CD4-positive, alpha-beta T cell treated with Interleukin-10 for 1 hour (primary cell): ENCODE measurements around the gene PRR36.
"Not testable (repeated sequence)": the region's sequence is repeated elsewhere in the genome, so short reads cannot be mapped to it uniquely, and the experiment has no call there.

Source experiments
- DNase-seq: peaks from one replicate; pipeline ENCODE4 v3.0.0-alpha.2; 2020

PRR36 gene

DNA sequence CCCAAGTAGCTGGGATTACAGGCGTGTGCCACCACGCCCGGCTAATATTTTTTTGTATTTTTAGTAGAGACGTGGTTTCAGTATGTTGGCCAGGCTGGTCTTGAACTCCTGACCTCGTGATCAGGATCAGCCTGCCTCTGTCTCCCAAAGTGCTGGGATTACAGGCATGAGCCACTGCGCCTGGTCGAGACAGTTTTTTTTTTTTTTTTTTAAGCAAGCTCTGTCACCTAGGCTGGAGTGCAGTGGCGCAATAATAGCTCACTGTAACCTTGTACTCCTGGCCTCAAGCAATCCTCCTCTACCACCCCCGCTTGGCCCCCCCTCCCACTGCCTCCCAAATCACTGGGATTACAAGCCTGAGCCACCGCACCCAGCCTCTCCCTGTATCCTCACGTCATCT, 23.1 kb upstream of the PRR36 start:
- DNase-seq: no peak

DNA sequence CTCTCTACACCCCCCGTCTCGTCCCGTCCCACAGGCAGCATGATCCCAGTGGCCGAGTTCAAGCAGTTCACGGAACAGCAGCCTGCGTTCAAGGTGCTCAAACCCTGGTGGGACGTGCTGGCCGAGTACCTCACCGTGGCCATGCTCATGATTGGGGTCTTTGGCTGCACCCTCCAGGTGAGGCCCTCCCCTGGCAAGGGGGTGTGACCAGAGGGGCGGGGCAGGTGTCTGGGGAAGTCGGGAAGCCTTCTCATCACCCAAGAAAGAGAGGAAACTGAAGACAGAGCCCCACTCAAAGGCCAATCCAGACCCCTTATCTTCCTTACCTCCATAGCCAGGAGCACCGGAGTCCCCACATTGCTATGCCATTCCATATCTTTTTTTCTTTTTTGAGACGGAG, 21.4 kb upstream of the PRR36 start:
- no peak for DNase-seq

DNA sequence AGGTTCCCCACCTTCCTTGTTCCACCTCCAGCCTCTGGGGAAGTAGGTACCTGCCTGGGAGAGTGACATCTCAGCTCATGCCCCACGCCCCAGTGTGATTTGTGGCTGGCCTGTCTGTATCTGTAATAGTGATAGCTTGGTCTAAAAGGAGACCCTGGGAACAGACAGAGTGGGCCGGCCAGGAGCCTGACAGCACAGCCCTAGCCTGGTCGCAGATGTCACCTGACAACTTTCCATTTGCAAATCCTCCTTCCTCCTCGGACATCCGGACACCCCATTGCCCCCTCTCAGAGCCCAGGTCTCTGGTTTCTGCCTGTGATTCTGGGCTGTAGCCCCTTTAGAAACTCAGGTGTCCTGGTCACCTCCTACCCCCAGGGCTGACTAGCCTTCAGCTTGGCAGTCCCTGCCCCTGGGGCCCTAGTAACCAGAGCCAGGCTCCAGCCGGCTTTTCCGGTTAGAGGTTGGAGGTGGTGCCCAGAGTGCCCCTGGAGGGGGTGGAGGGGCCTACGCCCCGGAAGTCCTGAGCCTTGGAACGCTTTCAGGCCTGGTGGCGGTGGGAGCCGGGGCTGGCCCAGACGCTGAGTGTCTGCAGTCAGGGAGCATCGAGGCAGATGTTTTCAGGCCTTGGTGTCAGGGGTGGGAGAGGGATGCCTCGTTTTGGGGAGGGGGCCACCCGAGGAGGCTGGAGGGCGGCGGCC, 20.6 kb upstream of the PRR36 start:
- DNase-seq: no peak

DNA sequence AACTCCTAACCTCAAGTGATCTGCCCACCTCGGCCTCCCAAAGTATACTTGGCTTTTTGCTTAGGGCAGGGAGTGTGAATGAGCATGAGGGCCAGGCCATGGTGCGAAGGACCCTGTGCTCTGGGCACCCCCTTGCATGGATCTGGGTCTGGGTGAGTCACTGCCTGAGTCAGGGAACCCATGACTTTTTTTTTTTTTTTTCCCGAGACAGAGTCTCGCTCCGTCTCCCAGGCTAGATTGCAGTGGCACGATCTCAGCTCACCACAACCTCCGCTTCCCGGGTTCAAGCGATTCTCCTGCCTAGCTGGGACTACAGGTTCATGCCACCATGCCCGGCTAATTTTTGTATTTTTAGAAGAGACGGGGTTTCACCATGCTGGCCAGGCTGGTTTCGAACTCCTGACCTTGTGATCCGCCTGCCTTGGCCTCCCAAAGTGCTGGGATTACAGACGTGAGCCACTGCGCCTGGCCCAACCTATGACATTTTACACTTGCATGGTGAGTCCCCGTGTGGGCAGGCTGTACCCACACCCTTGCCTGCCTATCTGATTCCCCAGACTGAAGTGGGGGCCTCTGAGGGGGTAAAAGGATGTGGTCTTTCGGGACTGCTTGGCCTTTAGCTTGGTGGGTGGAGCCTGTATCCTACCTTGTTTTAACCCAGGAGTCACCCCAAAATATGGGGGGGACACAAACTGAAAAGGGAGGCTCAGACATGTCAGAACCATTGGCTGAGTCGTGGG, 19.3 kb upstream of the PRR36 start:
- DNase-seq: not testable (repeated sequence)

DNA sequence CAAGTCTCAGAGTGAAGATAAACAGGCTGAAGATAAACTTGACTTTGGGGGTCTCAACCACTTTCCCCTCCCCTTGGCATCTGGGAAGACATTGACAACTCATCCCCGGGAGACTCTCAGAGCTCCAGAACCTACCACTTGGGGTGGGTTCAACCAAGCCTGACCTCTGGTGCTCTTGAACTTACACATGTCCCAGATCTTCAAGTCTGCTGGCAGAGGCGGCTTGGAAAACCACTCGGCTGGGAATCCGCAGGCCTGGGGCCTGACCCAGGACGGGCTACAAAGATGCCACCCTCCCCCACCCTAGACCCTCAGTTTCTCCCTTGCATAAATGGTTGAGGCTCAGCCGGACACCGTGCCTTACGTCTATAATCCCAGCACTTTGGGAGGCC, 14.6 kb upstream of the PRR36 start:
- DNase-seq: no peak

DNA sequence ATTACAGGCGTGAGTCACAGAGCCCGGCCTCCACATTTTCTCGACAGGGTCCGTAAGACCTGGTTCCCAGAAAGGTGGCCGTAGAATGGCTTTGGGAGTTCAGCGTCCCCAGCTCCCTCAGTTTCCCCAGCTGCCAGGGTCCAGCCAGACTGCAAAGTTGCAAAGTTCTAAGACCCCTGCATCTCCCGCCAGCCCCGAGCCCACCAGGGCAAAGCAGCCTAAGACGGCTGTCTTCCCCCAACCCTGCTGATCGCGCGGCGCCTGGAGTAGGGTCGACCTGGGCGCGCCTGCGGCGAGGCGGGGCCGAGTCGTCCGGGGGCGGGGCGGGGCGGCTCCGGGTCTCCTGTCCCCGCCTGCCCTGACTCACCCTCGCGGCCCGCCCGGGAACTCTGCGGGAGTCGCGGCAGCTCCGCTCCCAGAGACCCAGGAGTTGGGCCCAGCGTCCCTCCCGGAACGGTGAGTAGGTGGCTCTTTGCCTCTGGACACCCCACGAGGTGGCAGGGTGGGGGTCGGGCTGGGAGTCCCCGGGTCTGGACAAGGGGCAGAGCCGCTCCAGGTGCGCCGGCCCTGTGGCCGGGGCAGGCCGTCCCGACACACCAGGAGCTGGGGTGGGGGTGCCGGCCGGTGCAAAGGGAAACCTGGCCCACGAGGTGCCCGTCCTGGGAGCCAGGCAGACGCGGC, 14.1 kb upstream of the PRR36 start, which contains the start of gene LRRC8E:
LRRC8E (plus strand) TSS at position 366 of the 681 bp plus-strand sequence. CDS start 7,094 bp downstream, outside the sequence.
- DNase-seq: no peak

DNA sequence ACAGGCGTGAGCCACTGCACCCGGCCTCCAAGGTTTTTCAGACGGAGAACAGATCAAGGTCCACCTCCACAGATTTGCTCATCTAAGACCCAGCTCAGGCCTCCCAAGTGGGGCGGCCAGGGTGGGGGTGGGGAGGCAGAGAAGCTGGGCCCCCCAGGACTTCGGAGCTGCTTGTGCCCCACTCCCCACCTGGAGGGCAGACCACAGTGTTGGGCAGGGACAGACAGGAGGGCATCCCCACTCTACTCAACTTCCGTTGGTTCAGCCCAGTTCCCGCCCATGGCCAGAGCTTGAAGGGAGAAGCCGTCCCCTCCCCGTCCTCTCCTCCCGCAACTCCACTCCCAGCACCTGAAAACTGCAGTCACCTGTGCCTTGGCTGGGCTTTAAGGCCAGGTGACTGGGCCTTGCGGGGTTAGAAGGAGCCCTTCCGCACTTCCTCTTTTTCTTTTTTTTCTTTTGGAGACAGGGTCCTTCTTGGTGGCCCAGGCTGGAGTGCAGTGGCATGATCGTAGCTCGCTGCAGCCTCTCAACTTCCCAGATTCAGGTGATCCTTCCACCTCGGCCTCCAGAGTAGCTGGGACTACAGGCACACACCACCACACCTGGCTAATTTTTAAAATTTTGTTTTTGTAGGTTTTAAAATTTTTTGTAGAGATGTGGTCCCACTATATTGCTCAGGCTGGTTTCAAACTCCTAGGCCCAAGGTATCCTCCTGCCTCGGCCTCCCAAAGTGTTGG, 13.4 kb upstream of the PRR36 start:
- no peak for DNase-seq

DNA sequence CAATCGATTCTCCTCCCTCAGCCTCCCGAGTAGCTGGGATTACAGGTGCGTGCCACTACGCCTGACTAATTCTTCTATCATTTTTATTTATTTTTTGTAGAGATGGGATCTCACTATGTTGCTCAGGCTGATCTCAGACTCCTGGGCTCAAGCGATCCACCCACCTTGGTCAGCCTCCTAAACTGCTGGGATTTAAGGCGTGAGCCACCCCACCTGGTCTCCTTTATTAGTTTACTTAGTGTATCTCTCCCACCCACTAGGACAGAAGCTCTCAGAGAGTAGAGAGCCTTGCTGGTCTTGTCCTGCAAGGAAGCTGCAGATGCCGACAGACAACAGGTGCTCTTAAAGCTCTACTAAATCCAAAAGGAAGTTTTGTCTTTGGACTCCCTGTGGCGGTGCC, 11.6 kb upstream of the PRR36 start:
- no peak for DNase-seq

DNA sequence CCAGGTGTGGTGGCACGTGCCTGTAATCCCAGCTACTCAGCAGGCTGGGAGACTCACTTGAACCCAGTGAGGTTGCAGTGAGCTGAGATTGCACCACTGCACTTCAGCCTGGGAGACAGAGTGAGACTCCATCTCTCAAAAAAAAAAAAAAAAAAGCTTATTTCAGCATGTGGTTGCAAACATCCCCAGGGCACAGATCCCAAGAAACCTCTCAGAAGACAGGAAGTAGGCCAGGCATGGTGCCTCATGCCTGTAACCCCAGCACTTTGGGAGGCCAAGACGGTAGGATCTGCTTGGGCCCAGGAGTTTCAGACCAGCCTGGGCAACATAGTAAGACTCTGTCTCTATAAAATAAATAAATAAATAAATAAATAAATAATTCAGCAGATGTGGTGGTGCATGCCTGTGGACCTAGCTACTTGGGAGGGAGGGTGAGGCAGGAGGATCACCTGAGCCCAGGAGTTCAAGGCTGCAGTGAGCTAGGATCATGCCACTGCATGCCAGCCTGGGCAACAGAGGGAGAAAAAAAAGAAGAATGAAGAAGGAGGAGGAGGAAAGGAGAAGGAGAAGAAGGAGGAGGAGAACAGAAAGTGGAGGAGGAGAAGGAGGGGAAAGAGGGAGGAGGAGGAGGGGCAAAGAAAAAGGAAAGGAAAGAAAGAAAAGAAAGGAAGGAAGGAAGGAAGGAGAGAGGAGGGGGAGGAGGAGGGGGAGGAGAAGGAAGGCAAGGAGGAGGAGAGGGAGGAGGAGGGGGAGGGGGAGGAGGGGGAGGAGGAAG, 9.8 kb upstream of the PRR36 start:
- DNase-seq: no peak

DNA sequence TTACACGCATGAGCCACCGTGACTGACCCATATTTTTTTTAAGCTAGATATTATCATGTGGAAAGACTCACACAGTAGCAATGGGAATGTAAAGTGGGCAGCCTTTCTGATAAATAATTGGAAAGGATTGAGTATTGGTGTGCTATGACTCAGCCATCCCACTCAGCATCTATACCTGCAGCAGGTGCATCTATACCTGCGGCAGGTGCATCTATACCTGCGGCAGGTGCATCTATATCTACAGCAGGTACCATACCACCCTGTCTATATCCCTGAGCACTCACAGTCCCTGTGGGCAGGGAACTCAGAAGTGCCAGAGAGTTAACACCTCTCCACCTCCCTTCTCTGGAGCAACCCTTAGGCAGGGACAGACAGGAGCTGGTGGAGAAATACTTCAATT, 8.9 kb upstream of the PRR36 start:
- no peak for DNase-seq

DNA sequence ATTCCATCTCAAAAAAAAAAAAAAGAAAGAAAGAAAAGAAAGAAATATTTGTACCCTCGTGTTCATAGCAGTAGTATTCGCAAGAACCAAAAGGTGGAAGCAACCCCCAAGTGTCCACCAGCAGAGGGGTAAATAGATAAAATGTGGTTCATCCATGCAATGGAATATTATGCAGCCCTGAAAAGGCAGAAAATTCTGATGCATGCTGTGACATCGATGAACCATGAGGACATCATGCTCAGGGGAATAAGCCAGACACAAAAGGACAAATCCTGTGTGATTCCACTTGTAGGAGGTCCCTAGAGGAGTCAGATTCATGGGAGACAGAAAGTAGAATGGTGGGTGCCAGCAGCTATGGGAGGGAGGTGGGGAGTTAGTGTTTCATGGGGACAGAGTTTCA, 7.7 kb upstream of the PRR36 start:
- DNase-seq: no peak

DNA sequence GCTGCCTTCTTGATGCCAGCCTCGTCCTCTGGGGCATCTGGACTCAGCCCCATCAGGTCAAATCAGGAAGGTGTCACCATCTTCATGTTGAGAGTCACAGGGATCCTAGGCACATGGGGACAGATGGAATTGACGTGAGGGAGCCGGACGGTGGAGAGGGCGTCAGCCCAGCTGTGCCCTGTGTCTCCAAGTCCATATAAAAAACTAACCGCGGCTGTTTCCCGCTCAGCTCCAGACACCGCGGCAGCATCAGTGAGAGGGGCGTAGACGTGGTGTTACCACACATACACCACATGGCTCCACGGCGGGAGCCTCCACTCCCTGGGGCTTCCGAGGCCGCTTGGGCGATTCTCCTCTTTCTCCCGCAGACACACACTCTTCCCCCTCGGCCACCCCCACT, 5.6 kb upstream of the PRR36 start:
- no peak for DNase-seq

DNA sequence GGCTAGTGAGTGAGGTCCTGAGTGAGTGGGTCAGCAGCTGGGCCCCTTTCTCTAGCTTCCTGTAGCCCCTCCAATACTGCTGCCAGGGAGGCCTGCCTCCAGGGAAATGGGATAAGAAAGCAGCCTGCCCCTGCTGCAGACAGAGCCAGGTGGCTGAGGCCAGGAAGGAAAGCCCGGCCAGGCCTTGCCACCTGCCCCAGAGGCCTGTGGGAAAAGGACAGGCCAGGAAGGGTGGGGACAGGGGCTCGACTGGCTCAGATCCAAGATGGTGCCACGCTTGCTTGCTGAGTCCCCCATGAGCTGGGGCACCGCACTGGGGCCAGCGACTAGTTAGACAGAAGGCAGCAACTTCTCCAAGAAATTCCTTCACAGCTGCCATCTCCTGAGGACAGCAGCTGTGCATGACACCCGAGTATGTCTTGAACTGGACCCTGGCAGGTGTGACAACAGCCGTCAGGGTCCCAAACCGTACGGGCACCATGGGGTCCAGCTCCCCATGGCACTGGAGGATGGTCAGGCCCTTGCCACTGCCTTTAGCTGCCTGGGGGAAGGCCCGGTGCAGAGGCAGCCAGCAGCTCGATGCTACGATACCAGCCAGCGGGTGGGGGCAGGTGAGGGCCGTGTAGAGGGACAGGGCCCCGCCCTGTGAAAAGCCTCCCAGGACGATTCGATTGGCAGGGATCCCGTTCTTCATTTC, 5.1 kb upstream of the PRR36 start:
- DNase-seq: no peak

DNA sequence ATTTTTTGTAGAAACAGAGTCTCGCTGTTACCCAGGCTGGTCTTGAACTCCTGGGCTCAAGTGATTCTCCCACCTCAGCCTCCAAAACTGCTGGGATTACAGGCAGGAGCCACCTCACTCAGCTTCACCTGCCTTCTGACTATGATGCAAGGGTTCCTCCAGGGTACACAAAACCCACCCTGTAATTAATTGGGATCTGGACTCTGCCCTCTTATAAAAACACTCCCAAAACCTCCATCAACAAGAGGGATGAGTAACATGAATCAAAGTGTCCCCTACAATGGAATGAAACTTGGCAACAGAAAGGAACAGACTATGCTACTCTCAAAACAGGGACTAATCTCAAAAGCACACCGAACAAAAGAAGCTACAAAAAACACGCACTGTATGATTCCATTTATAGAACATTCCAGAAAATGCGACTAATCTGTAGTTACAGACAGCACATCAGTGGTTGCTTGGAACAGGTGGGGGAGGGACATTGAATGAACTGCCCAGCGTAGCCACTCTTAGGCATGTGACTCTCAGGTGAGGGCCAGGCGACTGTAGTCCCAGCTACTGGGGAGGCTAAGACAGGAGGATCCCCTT, 3.2 kb upstream of the PRR36 start:
- DNase-seq: no peak

DNA sequence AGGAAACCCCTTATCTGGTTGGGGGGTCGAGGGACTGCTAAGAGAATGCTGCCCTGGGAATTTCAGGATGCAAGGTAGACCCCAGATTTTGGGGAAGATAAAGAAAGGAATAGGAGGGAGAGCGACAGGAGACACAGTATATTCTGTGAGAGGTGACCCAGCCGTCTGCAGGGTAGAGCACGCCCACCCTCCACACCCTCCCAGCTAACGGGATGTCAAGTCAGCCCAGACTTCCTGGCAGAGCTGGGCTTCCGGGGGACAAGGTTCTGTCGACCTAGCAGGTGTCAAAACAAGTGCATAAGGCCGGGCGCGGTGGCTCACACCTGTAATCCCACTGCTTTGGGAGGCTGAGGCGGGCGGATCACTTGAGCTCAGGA, 695 bp upstream of the PRR36 start:
- DNase-seq: no peak

DNA sequence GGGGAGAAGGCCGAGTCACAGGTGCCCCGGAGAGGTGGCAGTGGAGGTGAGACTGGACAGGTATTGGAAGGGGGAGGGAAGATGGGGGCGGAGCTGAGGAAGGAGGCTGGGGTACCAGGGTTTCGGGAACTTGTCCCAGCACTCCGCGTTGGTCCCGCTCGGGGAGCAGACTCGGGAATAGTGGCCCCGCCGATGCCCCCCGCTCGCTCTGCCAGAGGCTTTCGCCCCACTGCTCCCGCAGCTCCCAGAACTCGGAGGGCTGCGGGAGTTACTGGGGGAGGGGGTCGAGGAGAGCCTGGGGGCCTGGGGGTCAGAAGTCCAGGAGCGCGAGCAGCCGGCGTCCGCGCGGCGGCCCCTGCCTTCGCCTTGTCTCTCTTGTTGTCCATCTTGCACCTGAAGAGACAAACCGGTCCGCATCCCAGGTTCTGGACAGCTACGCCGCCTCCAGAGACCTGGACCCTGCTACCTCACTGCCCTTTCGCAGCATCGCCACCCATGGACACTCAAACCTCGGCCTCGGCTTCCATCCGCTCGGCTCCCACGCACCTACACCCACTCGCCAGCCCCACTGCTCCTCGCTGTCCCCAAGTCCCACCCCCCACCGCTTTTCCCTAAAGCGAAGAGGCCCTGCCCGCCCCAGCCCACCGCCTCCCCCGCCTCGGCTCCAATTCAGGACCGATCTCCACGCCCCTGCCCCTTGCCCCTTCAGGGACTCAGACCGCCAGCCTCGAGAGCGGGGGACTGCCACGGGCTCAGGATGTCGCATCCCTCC, 700 bp downstream of the PRR36 start:
- DNase-seq: no peak

DNA sequence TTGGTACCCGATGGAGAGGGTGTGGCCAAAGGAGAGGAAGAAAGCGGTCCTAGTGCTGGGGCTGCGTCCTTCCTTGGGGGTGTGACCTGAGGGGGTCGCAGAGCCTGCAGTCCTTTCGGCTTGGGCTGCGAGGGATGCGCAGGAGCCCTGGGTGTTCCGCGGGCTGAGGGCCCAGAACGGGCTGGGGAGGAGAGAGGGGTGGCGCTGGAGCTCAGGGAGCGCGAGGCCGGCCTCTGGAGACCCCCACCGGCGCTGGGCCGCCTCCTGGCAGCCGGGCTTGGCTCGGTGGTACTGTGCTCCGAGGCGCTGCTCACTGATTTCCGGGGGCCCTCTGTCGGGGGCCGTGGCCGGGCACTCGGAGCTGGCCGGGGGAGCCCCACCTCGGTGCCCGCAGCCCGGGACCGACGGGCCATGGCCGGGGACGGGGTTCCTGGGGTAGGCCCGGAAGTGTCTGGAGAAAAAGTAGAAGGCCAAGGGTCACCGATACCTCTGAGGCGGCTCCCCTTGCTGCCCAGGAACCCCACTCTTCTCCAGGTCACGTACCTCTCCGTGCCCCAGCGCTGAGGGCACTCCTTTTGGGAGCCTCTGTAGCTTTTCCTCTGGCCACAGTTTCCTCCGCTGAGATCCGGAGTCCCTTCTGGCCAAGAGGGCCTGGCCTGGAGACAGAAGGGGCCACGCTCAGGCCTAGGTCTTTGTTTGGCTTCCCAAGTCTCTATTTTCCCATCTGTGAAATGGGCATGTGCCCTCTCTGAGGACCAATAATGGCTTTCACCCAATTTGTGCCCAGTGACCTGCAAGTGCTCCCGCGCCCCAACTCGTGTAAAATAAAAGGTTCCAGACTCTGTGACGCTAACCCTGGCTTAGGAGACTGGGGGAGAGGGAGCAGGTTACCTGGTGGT, 1.6 kb downstream of the PRR36 start:
- DNase-seq: no peak

DNA sequence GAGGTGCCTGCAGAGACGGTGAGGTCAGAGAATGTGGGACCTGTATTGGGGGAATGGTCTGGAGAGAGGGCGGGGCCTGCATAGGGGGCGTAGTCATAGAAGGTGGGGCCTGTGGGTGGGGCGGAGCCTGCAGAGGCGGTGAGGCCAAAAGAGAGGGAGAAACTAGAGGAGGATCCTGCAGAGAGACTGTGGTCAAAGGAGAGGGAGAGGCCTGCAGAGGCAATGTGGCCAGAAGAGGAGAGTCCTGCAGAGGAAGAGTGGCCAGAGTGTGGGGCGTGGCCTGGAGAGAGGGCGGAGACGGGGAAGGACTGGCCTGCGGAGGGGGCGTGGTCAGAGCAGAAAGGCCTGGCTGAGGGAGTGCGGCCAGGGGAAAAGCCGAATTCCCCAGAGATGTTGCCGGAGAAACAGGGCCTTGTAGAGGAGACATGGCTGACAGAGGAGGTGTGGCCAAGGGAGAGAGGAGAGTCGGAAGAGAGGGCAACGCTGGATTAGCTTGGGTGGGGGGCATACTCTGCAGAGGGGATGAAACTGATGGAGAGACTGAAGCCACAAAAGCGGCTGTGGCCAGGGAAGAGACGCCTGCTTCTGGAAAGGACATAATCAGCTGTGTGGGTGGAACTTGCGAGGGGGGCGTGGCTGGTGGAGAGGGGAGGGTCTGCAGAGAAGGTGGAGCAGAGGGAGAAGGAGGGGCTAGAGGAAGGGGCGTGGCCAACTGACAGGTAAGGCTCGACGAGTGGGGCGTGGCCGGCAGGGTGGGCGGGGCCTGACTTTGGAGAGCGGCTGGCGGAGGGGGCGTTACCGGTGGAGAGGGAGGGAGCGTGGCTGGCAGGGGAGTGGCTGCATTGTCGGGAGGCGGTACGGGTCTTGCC, 2.5 kb downstream of the PRR36 start:
- peak; percentile 90 for DNase-seq
